ENCODE measurements around the gene STARD3NL.

DNA sequence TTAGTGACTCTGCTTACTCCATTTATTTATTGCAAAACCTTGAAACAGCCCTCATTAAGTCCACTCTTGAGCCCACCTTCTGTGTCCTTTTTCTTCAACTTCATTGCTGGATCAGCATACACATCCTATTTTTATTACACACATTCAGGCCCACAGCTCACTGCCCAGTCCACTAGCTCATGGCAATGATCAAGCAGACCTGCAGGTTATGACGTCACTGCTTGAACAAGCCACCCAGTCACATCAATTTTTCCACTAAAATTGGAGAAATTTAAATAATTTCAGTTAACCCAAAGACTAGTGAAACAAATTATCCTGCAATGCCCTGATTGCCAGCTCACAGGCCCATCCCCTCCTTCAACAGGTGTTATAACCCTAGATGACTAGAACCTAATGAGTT lies 16.0 kb upstream of the STARD3NL start:
- no peak for TF ChIP-seq POLR2A (IDR thresholded peaks at IDR 0.05; ENCODE audit: low read depth, low read length)
- no peak for TF ChIP-seq POLR2AphosphoS5 (IDR thresholded peaks at IDR 0.05; ENCODE audit: low read depth, low read length)
- no peak for TF ChIP-seq TAF1 (IDR thresholded peaks at IDR 0.05; ENCODE audit: borderline replicate concordance, low read depth, low read length)

Measured in GM12892 (cell line).